ENCODE data around the gene CERS5. TPM values are rescaled to one million over a fixed set of nuclear protein-coding genes. Genes with fewer than 3 reads are reported as not detected.
A peak's percentile ranks its signal among the peaks of the same experiment; 100 is the strongest.

Gene CERS5
- total RNA-seq, 2 donors from 2014 or later: 27.6 to 41.7 TPM

DNA sequence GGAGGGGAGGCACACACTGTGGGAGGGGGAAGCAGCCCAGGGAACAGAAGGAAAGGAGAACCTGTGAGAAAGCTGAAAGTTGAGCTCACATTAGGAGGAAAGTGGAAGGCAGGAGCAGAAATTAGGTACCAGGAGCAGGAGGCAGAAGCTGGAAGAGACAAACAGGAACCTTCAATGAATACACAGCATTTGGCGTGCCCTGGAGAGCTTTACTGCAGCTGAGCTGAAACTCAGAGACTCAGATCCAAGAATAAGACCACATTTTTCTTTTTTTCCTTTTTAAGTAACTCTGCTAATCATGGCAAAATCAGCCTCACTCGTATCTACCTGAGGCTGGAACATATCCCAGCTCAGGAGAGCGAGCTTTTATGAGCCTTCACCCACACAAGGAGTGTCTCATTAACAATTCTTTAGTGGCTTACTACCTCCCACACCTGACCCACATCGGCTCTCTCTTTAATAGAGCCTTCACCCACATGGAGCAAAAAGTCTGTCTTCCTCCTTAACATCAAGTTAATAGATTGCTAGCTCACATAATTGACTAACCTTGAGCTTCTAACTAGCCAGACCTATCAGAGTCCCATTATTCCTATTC, 18.2 kb upstream of the CERS5 start:
- peak overlapping the region; percentile 38 to 47 for H3K27ac ChIP-seq
- no peaks in the 10 kb centered on the region for H3K36me3 ChIP-seq
- 36% methylated on average over 4 of the region's 4 CpGs for WGBS
- H3K27me3 ChIP-seq (replicated peaks; ENCODE audit: insufficient read depth): no peaks in the 10 kb centered on the region
- no peak overlapping the region for H3K4me3 ChIP-seq
- no peak for DNase-seq (ENCODE audit: low spot score)
- TF ChIP-seq POLR2A (IDR thresholded peaks at IDR 0.05): no peak
- no peak for TF ChIP-seq POLR2AphosphoS5 (IDR thresholded peaks at IDR 0.05)
- TF ChIP-seq, protein P1, sequence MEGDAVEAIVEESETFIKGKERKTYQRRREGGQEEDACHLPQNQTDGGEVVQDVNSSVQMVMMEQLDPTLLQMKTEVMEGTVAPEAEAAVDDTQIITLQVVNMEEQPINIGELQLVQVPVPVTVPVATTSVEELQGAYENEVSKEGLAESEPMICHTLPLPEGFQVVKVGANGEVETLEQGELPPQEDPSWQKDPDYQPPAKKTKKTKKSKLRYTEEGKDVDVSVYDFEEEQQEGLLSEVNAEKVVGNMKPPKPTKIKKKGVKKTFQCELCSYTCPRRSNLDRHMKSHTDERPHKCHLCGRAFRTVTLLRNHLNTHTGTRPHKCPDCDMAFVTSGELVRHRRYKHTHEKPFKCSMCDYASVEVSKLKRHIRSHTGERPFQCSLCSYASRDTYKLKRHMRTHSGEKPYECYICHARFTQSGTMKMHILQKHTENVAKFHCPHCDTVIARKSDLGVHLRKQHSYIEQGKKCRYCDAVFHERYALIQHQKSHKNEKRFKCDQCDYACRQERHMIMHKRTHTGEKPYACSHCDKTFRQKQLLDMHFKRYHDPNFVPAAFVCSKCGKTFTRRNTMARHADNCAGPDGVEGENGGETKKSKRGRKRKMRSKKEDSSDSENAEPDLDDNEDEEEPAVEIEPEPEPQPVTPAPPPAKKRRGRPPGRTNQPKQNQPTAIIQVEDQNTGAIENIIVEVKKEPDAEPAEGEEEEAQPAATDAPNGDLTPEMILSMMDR (IDR thresholded peaks at IDR 0.05): no peak
- intact Hi-C loops (cut with DNase I): loop anchor here (10.0 kb wide), 1 partner anchor 129 kb away; no protein-coding TSS in a partner anchor
- no peaks in the 10 kb centered on the region for H3K9me3 ChIP-seq
- peaks cover 31% of the 10 kb centered on the region for H3K4me1 ChIP-seq (replicated peaks)

DNA sequence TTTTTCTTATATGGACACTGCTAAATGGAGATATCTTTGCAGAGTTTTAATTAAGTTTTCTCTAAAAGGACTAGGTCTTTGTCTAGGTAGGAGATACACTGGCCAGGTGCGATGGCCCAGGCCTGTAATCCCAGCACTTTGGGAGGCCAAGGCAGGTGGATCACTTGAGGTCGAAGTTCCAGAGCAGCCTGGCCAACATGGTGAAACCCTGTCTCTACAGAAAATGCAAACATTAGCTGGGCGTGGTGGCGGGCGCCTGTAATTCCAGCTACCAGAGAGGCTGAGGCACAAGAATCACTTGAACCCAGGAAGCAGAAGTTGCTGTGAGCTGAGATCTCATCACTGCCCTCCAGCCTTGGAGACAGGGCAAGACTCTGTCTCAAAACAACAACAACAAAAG, 17.1 kb upstream of the CERS5 start:
- H3K36me3 ChIP-seq: no peaks in the 10 kb centered on the region
- no peaks in the 10 kb centered on the region for H3K27me3 ChIP-seq (replicated peaks; ENCODE audit: insufficient read depth)
- no peaks in the 10 kb centered on the region for H3K9me3 ChIP-seq
- no peak overlapping the region for H3K4me3 ChIP-seq
- peaks cover 28% of the 10 kb centered on the region for H3K4me1 ChIP-seq (replicated peaks)
- no peak for TF ChIP-seq POLR2AphosphoS5 (IDR thresholded peaks at IDR 0.05)
- no peak for TF ChIP-seq POLR2A (IDR thresholded peaks at IDR 0.05)
- TF ChIP-seq, protein P1 (IDR thresholded peaks at IDR 0.05): no peak
- intact Hi-C loops (cut with DNase I): loop anchor here (10.0 kb wide), 1 partner anchor 131 kb away; no protein-coding TSS in a partner anchor
- DNase-seq (ENCODE audit: low spot score): no peak
- 91% methylated on average over 5 of the region's 5 CpGs for WGBS
- no peak overlapping the region for H3K27ac ChIP-seq

DNA sequence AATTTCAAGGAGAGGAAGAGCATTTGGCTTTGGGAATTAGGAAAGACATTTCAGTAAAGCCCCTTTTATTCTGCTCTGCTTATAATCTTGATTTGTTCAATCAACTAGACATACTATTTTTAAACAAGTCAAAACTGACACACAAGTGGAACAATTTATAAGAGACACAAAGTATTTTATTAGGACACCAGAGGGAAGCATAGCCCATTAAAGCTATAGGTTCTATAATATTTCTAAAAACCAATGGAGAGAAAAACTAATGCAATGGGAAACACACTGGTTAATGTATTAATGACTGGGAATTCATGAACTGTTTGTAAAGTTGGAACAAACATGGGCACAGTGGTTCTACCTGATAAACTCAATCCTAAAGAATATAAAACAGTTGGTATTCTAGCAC, 15.3 kb upstream of the CERS5 start:
- TF ChIP-seq POLR2A (IDR thresholded peaks at IDR 0.05): no peak
- TF ChIP-seq, protein P1 (IDR thresholded peaks at IDR 0.05): peak in 2 of 4 experiments; percentile 26 to 49
- no peak for TF ChIP-seq POLR2AphosphoS5 (IDR thresholded peaks at IDR 0.05)
- no peak for DNase-seq (ENCODE audit: low spot score)
- intact Hi-C loops (cut with DNase I): loop anchor here (10.0 kb wide), 1 partner anchor 132 kb away; no protein-coding TSS in a partner anchor
- H3K9me3 ChIP-seq: no peaks in the 10 kb centered on the region
- H3K4me1 ChIP-seq (replicated peaks): peaks cover 13% of the 10 kb centered on the region
- no peak overlapping the region for H3K4me3 ChIP-seq
- H3K36me3 ChIP-seq: peaks cover 0 to 3% of the 10 kb centered on the region in 2 donors
- no peaks in the 10 kb centered on the region for H3K27me3 ChIP-seq (replicated peaks; ENCODE audit: insufficient read depth)
- no peak overlapping the region for H3K27ac ChIP-seq

DNA sequence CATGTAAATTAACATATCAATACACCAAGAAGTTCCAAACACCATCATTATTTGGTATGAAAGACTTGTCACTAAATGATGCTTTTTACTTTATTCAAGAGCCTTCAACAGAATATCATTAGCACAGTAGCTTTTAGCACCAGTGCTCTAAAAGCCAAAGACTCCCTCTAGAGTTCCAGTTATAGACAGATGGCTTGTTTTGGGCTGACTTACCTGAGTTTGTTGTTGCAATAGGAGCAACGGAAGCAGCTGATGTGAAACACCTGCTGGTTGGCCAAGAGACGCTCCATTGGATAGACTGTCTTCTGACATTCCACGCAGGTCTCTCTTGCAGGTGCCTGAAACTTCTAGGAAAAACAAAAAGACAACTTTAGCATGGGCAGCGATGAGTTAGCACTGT, 14.5 kb upstream of the CERS5 start:
- H3K9me3 ChIP-seq: no peaks in the 10 kb centered on the region
- H3K27me3 ChIP-seq (replicated peaks; ENCODE audit: insufficient read depth): no peaks in the 10 kb centered on the region
- no peak overlapping the region for H3K4me3 ChIP-seq
- H3K4me1 ChIP-seq (replicated peaks): peaks cover 9% of the 10 kb centered on the region
- WGBS: 86% methylated on average over 4 of the region's 4 CpGs
- TF ChIP-seq, protein P1 (IDR thresholded peaks at IDR 0.05): no peak
- TF ChIP-seq POLR2AphosphoS5 (IDR thresholded peaks at IDR 0.05) (no peak), POLR2A (IDR thresholded peaks at IDR 0.05) (no peak)
- no peak overlapping the region for H3K27ac ChIP-seq
- peaks cover 0 to 7% of the 10 kb centered on the region in 2 donors for H3K36me3 ChIP-seq
- intact Hi-C loops (cut with DNase I): loop anchor here (10.0 kb wide), 1 partner anchor 133 kb away; no protein-coding TSS in a partner anchor
- DNase-seq (ENCODE audit: low spot score): no peak

DNA sequence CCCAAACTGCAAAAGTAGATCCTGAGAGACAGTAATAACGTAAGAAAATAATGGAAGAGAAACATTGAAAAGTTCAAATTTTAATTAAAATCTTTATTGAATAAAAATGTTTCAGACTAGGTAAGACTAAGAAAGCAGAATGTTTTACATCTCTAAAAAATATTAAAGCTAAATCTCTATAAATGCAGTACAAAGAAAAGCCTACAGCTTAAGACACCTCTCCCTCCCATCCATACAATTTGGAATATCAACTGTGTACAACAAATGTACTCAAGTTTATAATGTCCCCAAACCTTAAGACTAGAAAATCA, 8.5 kb upstream of the CERS5 start:
- no peaks in the 10 kb centered on the region for H3K9me3 ChIP-seq
- intact Hi-C loops (cut with DNase I): loop anchor here (2.0 kb wide), 1 partner anchor 99 kb away; no protein-coding TSS in a partner anchor
- peaks cover 0 to 7% of the 10 kb centered on the region in 2 donors for H3K36me3 ChIP-seq
- no peaks in the 10 kb centered on the region for H3K27me3 ChIP-seq (replicated peaks; ENCODE audit: insufficient read depth)
- H3K4me3 ChIP-seq: no peak overlapping the region
- no peak overlapping the region for H3K27ac ChIP-seq
- no peaks in the 10 kb centered on the region for H3K4me1 ChIP-seq (replicated peaks)
- 33% methylated on average over 1 of the region's 1 CpG for WGBS
- TF ChIP-seq POLR2A (IDR thresholded peaks at IDR 0.05): no peak
- TF ChIP-seq POLR2AphosphoS5 (IDR thresholded peaks at IDR 0.05): no peak
- TF ChIP-seq, protein P1 (IDR thresholded peaks at IDR 0.05): no peak
- no peak for DNase-seq (ENCODE audit: low spot score)

Measured in prostate gland (tissue), 2 donors.